SH-SY5Y (cell line): Measurements from ENCODE around the gene CYP2C8.

ENCODE experiments used
- GATA2 ChIP-seq: IDR thresholded peaks from 2 replicates; pipeline ENCODE4 v1.6.1; 2011; ENCODE audit warnings: mild to moderate bottlenecking, low read depth, low read length
- GATA3 ChIP-seq: IDR thresholded peaks from 2 replicates; pipeline ENCODE4 v1.6.1; 2011; ENCODE audit warnings: low read depth, mild to moderate bottlenecking, low read length, moderate library complexity

DNA sequence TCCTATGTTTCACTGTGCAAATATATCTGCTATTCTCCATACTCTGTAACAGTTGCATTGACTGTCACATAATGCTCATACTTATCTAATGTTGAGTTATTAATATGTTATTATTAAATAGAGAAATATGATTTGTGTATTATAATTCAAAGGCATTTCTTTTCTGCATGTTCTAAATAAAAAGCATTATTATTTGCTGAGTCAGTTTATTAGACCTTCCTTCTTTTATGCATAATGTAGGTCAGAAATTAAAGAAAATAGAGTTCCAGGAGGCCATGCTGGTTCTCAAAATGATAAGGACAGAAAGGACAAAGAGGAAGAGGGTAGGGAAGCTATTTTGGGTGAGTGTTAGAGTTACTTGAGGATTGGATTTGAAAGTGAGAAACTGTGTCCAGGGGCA lies 80.1 kb downstream of the CYP2C8 start:
- no peak for TF ChIP-seq GATA2
- no peak for TF ChIP-seq GATA3
